DLD1 (cell line): ENCODE data around the gene PRPS1.
"Not testable (repeated sequence)": the region's sequence is repeated elsewhere in the genome, so short reads cannot be mapped to it uniquely, and the experiment has no call there.

ENCODE experiments used
- in situ Hi-C: cut with HindIII; loops from 2 replicates; pipeline ENCODE4 v1.10.0; 2017; ENCODE audit warnings: low sequenced_read_pairs

PRPS1 gene

GRCh38 chrX:107629540-107629909 lies 1.2 kb downstream of the PRPS1 start:
- in situ Hi-C loops = no loop called here

GRCh38 chrX:107630031-107630689 lies 1.9 kb downstream of the PRPS1 start:
- in situ Hi-C loops = no loop called here

GRCh38 chrX:107632346-107632745 lies 4.0 kb downstream of the PRPS1 start:
- in situ Hi-C loops = no loop called here

- in situ Hi-C loops = no loop called here
Observed at GRCh38 chrX:107646735-107647134, 18.4 kb downstream of the PRPS1 start.

- in situ Hi-C loops = no loop called here
Observed at GRCh38 chrX:107648332-107648731, 20.0 kb downstream of the PRPS1 start.

GRCh38 chrX:107654566-107654871 lies 26.2 kb downstream of the PRPS1 start:
- in situ Hi-C loops = no loop called here

GRCh38 chrX:107654872-107655761 lies 26.8 kb downstream of the PRPS1 start:
- in situ Hi-C loops = no loop called here

- in situ Hi-C loops = no loop called here
Observed at GRCh38 chrX:107656978-107657377, 28.7 kb downstream of the PRPS1 start.

- in situ Hi-C loops = no loop called here
Observed at GRCh38 chrX:107658660-107659059, 30.4 kb downstream of the PRPS1 start.

- in situ Hi-C loops = no loop called here
Observed at GRCh38 chrX:107659286-107659685, 31.0 kb downstream of the PRPS1 start.

GRCh38 chrX:107659768-107660167 lies 31.5 kb downstream of the PRPS1 start:
- in situ Hi-C loops = no loop called here

GRCh38 chrX:107662145-107662544 lies 33.8 kb downstream of the PRPS1 start:
- in situ Hi-C loops = no loop called here

- in situ Hi-C loops = no loop called here
Observed at GRCh38 chrX:107662824-107663223, 34.5 kb downstream of the PRPS1 start.

- in situ Hi-C loops = no loop called here
Observed at GRCh38 chrX:107666931-107667330, 38.6 kb downstream of the PRPS1 start.

- in situ Hi-C loops = no loop called here
Observed at GRCh38 chrX:107667426-107667825, 39.1 kb downstream of the PRPS1 start.

GRCh38 chrX:107668710-107669109 lies 40.4 kb downstream of the PRPS1 start:
- in situ Hi-C loops = not testable (repeated sequence)

- in situ Hi-C loops = no loop called here
Observed at GRCh38 chrX:107669261-107669660, 41.0 kb downstream of the PRPS1 start.

- in situ Hi-C loops = no loop called here
Observed at GRCh38 chrX:107669885-107670628, 41.7 kb downstream of the PRPS1 start.

- in situ Hi-C loops = not testable (repeated sequence)
Observed at GRCh38 chrX:107671256-107671655, 42.9 kb downstream of the PRPS1 start.

- in situ Hi-C loops = no loop called here
Observed at GRCh38 chrX:107672955-107673378, 44.7 kb downstream of the PRPS1 start.

- in situ Hi-C loops = no loop called here
Observed at GRCh38 chrX:107673431-107673830, 45.1 kb downstream of the PRPS1 start.
